Activated CD4-positive, alpha-beta T cell treated with anti-CD3 and anti-CD28 coated beads, Interleukin-2, amount 50 U/mL, for 4 hours (primary cell): Measurements from ENCODE around the gene MARCHF10.
"Not testable (repeated sequence)": the region's sequence is repeated elsewhere in the genome, so short reads cannot be mapped to it uniquely, and the experiment has no call there.

Experiments
- DNase-seq, 2 experiments: peaks; one replicate each; pipeline ENCODE4 v3.0.0-alpha.2; 2020

Gene MARCHF10

GRCh38 chr17:62785983-62786382 is 22.1 kb downstream of the MARCHF10 start:
- DNase-seq, result not testable (repeated sequence)

- no peak for DNase-seq
Measured at GRCh38 chr17:62782730-62783270, 25.3 kb downstream of the MARCHF10 start.

- no peak for DNase-seq
Measured at GRCh38 chr17:62781831-62782251, 26.3 kb downstream of the MARCHF10 start.

GRCh38 chr17:62781356-62781755 is 26.8 kb downstream of the MARCHF10 start:
- no peak for DNase-seq

- DNase-seq, result no peak
Measured at GRCh38 chr17:62780951-62781350, 27.2 kb downstream of the MARCHF10 start.

- no peak for DNase-seq
Measured at GRCh38 chr17:62780269-62780668, 27.8 kb downstream of the MARCHF10 start.

GRCh38 chr17:62778990-62779681 is 29.0 kb downstream of the MARCHF10 start:
- no peak for DNase-seq

- no peak for DNase-seq
Measured at GRCh38 chr17:62775876-62776275, 32.2 kb downstream of the MARCHF10 start.

- DNase-seq, result no peak
Measured at GRCh38 chr17:62774338-62774737, 33.8 kb downstream of the MARCHF10 start.

- DNase-seq, result no peak
Measured at GRCh38 chr17:62767997-62768396, 40.1 kb downstream of the MARCHF10 start.

- no peak for DNase-seq
Measured at GRCh38 chr17:62765351-62765750, 42.8 kb downstream of the MARCHF10 start.

- no peak for DNase-seq
Measured at GRCh38 chr17:62763891-62764600, 44.1 kb downstream of the MARCHF10 start.

GRCh38 chr17:62761884-62762283 is 46.2 kb downstream of the MARCHF10 start:
- DNase-seq, result no peak

GRCh38 chr17:62760945-62761267 is 47.2 kb downstream of the MARCHF10 start:
- no peak for DNase-seq

GRCh38 chr17:62760059-62760944 is 47.8 kb downstream of the MARCHF10 start:
- DNase-seq, result no peak

- no peak for DNase-seq
Measured at GRCh38 chr17:62757500-62757951, 50.6 kb downstream of the MARCHF10 start.

- DNase-seq, result no peak
Measured at GRCh38 chr17:62756198-62756597, 51.9 kb downstream of the MARCHF10 start.

GRCh38 chr17:62755141-62755851 is 52.8 kb downstream of the MARCHF10 start:
- DNase-seq, result no peak

- DNase-seq, result no peak
Measured at GRCh38 chr17:62754631-62755030, 53.5 kb downstream of the MARCHF10 start.

- no peak for DNase-seq
Measured at GRCh38 chr17:62753562-62753961, 54.6 kb downstream of the MARCHF10 start.

GRCh38 chr17:62751060-62751691 is 56.9 kb downstream of the MARCHF10 start:
- DNase-seq, result no peak

GRCh38 chr17:62750631-62751051 is 57.5 kb downstream of the MARCHF10 start:
- no peak for DNase-seq
